Endodermal cell (in vitro differentiated cells): Measurements from ENCODE around the gene VSX2. TPM values are rescaled to one million over a fixed set of nuclear protein-coding genes. Genes with fewer than 3 reads are reported as not detected.

ENCODE experiments used
- DNase-seq: peaks from one replicate; pipeline ENCODE4 v3.0.0-alpha.2; 2017
- H3K27ac ChIP-seq: 2 replicates; pipeline ENCODE4 v1.5.1; 2013; ENCODE audit warnings: mild to moderate bottlenecking, low read depth, low read length, moderate library complexity
- H3K27me3 ChIP-seq: 2 replicates; pipeline ENCODE4 v1.6.1; 2013; ENCODE audit warnings: mild to moderate bottlenecking, low read length, moderate library complexity; ENCODE audit not compliant: insufficient read depth, control insufficient read depth, poor library complexity, severe bottlenecking
- H3K36me3 ChIP-seq: 2 replicates; pipeline ENCODE4 v1.7.0; 2013; ENCODE audit warnings: mild to moderate bottlenecking, low read length, moderate library complexity; ENCODE audit not compliant: control insufficient read depth, insufficient read depth
- H3K4me1 ChIP-seq: one replicate; pipeline ENCODE4 v1.7.0; 2013; ENCODE audit warnings: low read length; ENCODE audit not compliant: control insufficient read depth, insufficient read depth
- H3K4me3 ChIP-seq: 2 replicates; pipeline ENCODE4 v1.5.1; 2013; ENCODE audit warnings: mild to moderate bottlenecking, low read length, moderate library complexity
- H3K9ac ChIP-seq: 2 replicates; pipeline ENCODE4 v1.6.1; 2013; ENCODE audit warnings: mild to moderate bottlenecking, low read length, moderate library complexity; ENCODE audit not compliant: poor library complexity, severe bottlenecking; ENCODE audit errors: extremely low read depth
- H3K9me3 ChIP-seq: 2 replicates; pipeline ENCODE4 v1.6.1; 2013; ENCODE audit warnings: mild to moderate bottlenecking, low read length, moderate library complexity; ENCODE audit not compliant: control insufficient read depth
- H3K27ac Mint-ChIP-seq: 2 replicates; pipeline ENCODE4 v1.8.0; 2020; ENCODE audit warnings: mixed read lengths
- H3K27me3 Mint-ChIP-seq: 2 replicates; pipeline ENCODE4 v1.8.0; 2021; ENCODE audit warnings: mild to moderate bottlenecking, mixed read lengths; ENCODE audit not compliant: insufficient read depth
- H3K36me3 Mint-ChIP-seq: 2 replicates; pipeline ENCODE4 v1.8.0; 2020; ENCODE audit warnings: low read depth, mixed read lengths
- H3K4me1 Mint-ChIP-seq: 2 replicates; pipeline ENCODE4 v1.8.0; 2020; ENCODE audit warnings: mixed read lengths
- H3K4me3 Mint-ChIP-seq: 2 replicates; pipeline ENCODE4 v1.8.0; 2020; ENCODE audit warnings: mild to moderate bottlenecking, moderate library complexity, mixed read lengths
- H3K9me3 Mint-ChIP-seq: 2 replicates; pipeline ENCODE4 v1.8.0; 2020; ENCODE audit warnings: mild to moderate bottlenecking, mixed read lengths
- WGBS, 2 experiments: methylation state at CpG; one replicate each; pipeline versions ENCODE4 v1.1.5 to v1.1.7; 2013; ENCODE audit warnings: missing lambda C conversion rate in 2 of 2, mixed read lengths in 1 of 2; ENCODE audit not compliant: insufficient coverage in 1 of 2, insufficient read length in 1 of 2; 5-methylcytosine and 5-hydroxymethylcytosine counted together
- total RNA-seq, 2 donors: library from RNA; stranded (reverse); fragmentation: NEBNext Ultra II Directional in 1 of 2; extraction: Animal tissue kit (Norgen Biotek cat#: 25700) in 1 of 2; gene quantifications; 2 replicates in 1 of 2; 3 replicates in 1 of 2; pipeline ENCODE4 v1.2.1, GENCODE V29; 2021
- TF ChIP-seq, protein P1 (sequence below): fragments of 200-600 bp; sonication (generic); conservative IDR thresholded peaks from 2 replicates; pipeline ENCODE4 v1.5.0; 2021; ENCODE audit warnings: antibody characterized with exemption, mild to moderate bottlenecking

The VSX2 gene
- total RNA-seq, 2 donors from 2014 or later = not detected

DNA sequence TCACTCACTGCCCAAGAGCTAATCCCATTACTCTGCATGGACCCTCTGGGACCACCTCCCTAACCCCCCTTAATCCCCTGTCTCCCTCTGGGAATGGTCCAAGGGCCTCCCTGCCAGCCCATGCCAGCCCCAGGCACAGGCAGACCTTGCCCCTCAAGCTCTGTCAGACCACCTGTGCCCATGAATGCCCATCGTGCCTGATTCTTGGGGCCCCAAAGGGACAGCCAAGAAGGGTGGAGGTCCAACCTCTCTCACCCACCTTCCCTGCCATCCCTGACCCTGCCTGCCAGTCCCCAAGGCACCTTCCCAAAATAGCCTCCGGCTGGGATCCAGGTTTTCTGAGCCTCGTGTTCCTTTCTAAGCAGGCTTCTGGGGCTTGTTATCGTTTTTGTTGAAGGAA is 20.8 kb upstream of the VSX2 start:
- DNase-seq = no peak
- no peak overlapping the region for H3K4me3 ChIP-seq
- no peak overlapping the region for H3K27ac Mint-ChIP-seq
- no peaks in the 10 kb centered on the region for H3K9me3 Mint-ChIP-seq
- no peaks in the 10 kb centered on the region for H3K36me3 Mint-ChIP-seq
- peaks cover 11% of the 10 kb centered on the region for H3K4me1 Mint-ChIP-seq
- H3K27ac ChIP-seq = no peak overlapping the region
- TF ChIP-seq, protein P1, sequence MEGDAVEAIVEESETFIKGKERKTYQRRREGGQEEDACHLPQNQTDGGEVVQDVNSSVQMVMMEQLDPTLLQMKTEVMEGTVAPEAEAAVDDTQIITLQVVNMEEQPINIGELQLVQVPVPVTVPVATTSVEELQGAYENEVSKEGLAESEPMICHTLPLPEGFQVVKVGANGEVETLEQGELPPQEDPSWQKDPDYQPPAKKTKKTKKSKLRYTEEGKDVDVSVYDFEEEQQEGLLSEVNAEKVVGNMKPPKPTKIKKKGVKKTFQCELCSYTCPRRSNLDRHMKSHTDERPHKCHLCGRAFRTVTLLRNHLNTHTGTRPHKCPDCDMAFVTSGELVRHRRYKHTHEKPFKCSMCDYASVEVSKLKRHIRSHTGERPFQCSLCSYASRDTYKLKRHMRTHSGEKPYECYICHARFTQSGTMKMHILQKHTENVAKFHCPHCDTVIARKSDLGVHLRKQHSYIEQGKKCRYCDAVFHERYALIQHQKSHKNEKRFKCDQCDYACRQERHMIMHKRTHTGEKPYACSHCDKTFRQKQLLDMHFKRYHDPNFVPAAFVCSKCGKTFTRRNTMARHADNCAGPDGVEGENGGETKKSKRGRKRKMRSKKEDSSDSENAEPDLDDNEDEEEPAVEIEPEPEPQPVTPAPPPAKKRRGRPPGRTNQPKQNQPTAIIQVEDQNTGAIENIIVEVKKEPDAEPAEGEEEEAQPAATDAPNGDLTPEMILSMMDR = no peak
- H3K9me3 ChIP-seq = no peaks in the 10 kb centered on the region
- peaks cover 33% of the 10 kb centered on the region for H3K27me3 ChIP-seq
- no peak overlapping the region for H3K4me3 Mint-ChIP-seq
- peaks cover 45% of the 10 kb centered on the region for H3K27me3 Mint-ChIP-seq
- H3K9ac ChIP-seq = no peak overlapping the region
- WGBS, 2 experiments = 84 to 100% methylated on average over 1 to 4 of the region's 4 CpGs
- no peaks in the 10 kb centered on the region for H3K36me3 ChIP-seq
- H3K4me1 ChIP-seq = no peaks in the 10 kb centered on the region

DNA sequence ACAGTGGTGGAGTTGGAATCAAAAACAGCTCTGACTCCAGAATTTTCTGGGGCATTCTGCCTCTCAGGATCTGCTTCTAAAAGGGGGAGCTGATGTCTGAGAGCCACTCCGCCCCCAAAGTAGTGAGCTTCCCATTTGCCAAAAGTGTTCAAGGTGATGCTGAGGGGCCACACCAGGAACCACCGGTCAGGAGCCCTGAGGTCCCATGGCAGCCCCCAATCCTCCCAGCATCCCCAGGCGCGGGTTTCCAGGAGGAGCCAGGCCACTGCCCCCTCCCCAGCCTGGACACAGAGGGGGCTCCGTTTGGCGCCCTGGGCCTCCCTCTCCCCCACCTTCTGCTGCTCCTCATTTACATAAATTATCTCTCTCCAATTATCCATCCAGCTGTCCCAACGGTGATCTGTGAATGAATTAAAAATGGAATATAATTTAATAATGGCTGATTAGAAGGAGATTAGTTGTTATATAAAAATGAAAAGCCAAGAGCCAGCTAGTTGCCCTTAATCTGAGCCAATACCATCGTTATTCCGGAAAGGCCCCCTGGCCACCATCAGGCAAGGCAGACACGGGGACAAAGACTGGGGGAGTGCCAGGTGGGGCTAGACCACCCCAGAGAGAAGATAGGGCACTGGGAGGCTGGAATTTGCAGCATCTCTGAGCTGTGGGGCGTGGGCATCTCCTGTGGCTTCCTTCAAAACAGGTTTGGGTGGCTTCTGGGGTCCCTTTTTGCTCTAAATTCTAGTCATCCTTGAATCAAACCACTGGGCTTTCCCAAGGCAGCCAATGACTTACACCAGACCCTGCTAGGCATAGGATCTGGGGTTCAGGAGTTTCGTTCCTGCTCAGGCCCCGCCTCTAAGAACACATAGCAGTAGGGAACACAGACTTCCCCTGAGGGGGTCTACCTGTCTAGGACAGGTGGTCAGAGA is 19.7 kb upstream of the VSX2 start:
- H3K9ac ChIP-seq = no peak overlapping the region
- H3K4me3 ChIP-seq = no peak overlapping the region
- H3K36me3 ChIP-seq = no peaks in the 10 kb centered on the region
- Mint-ChIP-seq H3K4me3 (no peak overlapping the region), H3K4me1 (peaks cover under 1% of the 10 kb centered on the region), H3K27ac (no peak overlapping the region), H3K9me3 (no peaks in the 10 kb centered on the region), H3K27me3 (peaks cover 45% of the 10 kb centered on the region), H3K36me3 (no peaks in the 10 kb centered on the region)
- no peaks in the 10 kb centered on the region for H3K9me3 ChIP-seq
- H3K27me3 ChIP-seq = peaks cover 33% of the 10 kb centered on the region
- no peak for DNase-seq
- WGBS, 2 experiments = 83 to 91% methylated on average over 9 to 13 of the region's 13 CpGs
- TF ChIP-seq, protein P1 = no peak
- H3K27ac ChIP-seq = no peak overlapping the region
- no peaks in the 10 kb centered on the region for H3K4me1 ChIP-seq

DNA sequence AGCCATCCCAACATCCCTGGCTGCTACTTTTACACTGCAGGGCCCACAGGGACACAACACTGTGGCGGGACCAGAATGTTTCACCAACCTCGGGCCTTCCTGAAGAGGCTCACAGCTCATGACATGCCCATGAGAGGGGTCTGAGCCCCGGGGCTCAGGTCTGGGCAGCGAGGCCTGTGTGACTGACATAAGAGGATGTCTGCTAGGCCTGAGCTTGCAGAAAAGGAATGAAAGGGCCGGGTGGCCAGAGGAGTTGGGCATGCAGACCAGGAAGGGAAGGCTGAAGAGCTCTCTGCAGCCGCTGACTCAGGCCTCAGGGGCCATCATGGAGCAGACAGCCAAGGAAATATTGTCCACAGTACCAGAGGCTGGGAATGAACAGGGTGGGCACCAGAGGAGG is 18.3 kb upstream of the VSX2 start:
- H3K36me3 Mint-ChIP-seq = no peaks in the 10 kb centered on the region
- no peak overlapping the region for H3K27ac Mint-ChIP-seq
- no peaks in the 10 kb centered on the region for H3K9me3 Mint-ChIP-seq
- no peak overlapping the region for H3K9ac ChIP-seq
- H3K4me3 Mint-ChIP-seq = no peak overlapping the region
- no peak overlapping the region for H3K4me3 ChIP-seq
- TF ChIP-seq, protein P1 = no peak
- H3K9me3 ChIP-seq = no peaks in the 10 kb centered on the region
- H3K4me1 ChIP-seq = no peaks in the 10 kb centered on the region
- H3K4me1 Mint-ChIP-seq = no peaks in the 10 kb centered on the region
- DNase-seq = no peak
- 93 to 97% methylated on average over 6 of the region's 6 CpGs for WGBS, 2 experiments
- H3K36me3 ChIP-seq = no peaks in the 10 kb centered on the region
- peaks cover 41% of the 10 kb centered on the region for H3K27me3 Mint-ChIP-seq
- H3K27ac ChIP-seq = no peak overlapping the region
- H3K27me3 ChIP-seq = peaks cover 33% of the 10 kb centered on the region
